Measurements from ENCODE around the gene MGAT5.

GRCh38 chr2:134304394-134305108 is 50.7 kb downstream of the MGAT5 start:
- TF ChIP-seq CTCF (IDR thresholded peaks at IDR 0.05) (no peak), E2F1 (CRISPR knock-in tag; IDR thresholded peaks at IDR 0.05) (no peak), CREB1 (CRISPR knock-in tag; IDR thresholded peaks at IDR 0.05) (no peak), CREM (CRISPR knock-in tag; IDR thresholded peaks at IDR 0.05) (no peak), RORB (CRISPR knock-in tag; IDR thresholded peaks at IDR 0.05) (no peak), TEAD4 (CRISPR knock-in tag; IDR thresholded peaks at IDR 0.05) (no peak), NR3C1 (CRISPR knock-in tag; conservative IDR thresholded peaks at IDR 0.05; ENCODE audit: low read depth) (no peak), FOXK1 (CRISPR knock-in tag; IDR thresholded peaks at IDR 0.05) (no peak), AFF4 (CRISPR knock-in tag; IDR thresholded peaks at IDR 0.05; ENCODE audit: borderline replicate concordance) (no peak)
